Measurements from ENCODE around the gene DDX4. TPM values are rescaled to one million over a fixed set of nuclear protein-coding genes. Genes with fewer than 3 reads are reported as not detected.

Gene DDX4
- total and polyA plus RNA-seq, 9 of the 15 experiments (the other 6 are each of a cell fraction or from before 2014, with no cell fraction given) = not detected

DNA sequence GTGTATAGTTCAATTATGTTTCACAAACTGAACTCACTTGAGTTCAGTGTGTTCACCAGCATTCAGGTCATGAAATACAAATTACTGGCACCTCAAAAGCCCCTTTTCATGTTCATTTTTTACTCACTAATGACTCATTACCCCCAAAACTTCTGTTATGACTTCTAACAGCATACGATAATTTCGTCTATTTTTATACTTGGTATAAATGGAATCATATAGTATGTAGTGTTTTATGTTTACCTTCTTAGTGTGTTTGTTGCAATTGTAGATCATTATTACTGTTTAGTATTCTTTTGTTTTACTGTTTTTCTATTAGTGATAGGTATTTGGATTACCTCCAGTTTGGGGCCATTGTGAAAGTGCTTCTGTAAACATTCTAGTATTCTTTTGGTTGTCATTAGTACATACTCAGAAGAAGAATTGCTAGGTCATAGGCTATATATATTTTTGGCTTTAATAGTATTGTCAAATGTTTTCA, 33.4 kb downstream of the DDX4 start:
- Histone ChIP-seq H3K4me3 (no peak overlapping the region), H3K9me3 (replicated peaks; ENCODE audit: control insufficient read depth, insufficient read depth, low read depth, low read length) (no peaks in the 10 kb centered on the region), H4K20me1 (replicated peaks; ENCODE audit: control insufficient read depth, insufficient read depth, low read length) (no peaks in the 10 kb centered on the region), H2AFZ (ENCODE audit: low read depth, low read length) (no peak overlapping the region), H3K4me1 (replicated peaks in 1 of 2; ENCODE audit: control insufficient read depth in 2 of 2, insufficient read depth in 2 of 2, low read length in 2 of 2) (no peaks in the 10 kb centered on the region), H3K4me2 (ENCODE audit: insufficient read depth, low read length) (no peak overlapping the region), H3K27me3 (ENCODE audit: control insufficient read depth in 2 of 2, insufficient read depth in 2 of 2, low read length in 2 of 2) (peaks cover 5 to 9% of the 10 kb centered on the region in 2 experiments; a peak in 3 of 5 replicates), H3K79me2 (ENCODE audit: control insufficient read depth, insufficient read depth, low read length) (no peaks in the 10 kb centered on the region), H3K36me3 (ENCODE audit: control insufficient read depth, insufficient read depth, low read length) (no peaks in the 10 kb centered on the region), H3K9ac (ENCODE audit: insufficient read depth in 1 of 2, low read depth in 2 of 2, low read length in 2 of 2) (no peak overlapping the region), H3K9me1 (ENCODE audit: control insufficient read depth, insufficient read depth, low read length) (no peaks in the 10 kb centered on the region), H3K27ac (ENCODE audit: extremely low read depth, low read depth, low read length) (no peak overlapping the region)
- POLR2A ChIA-PET = no interaction called here
- intact Hi-C loops (cut with micrococcal nuclease) = no loop called here
- ATAC-seq = no peak
- DNase-seq (ENCODE audit: extremely low read depth in 1 of 4, low spot score in 3 of 4) = no peak
- FAIRE-seq = no peak
- 0% methylated on average over 2 of the region's 2 CpGs for WGBS (ENCODE audit: insufficient coverage, low coverage, missing lambda C conversion rate)
- CTCF ChIA-PET (ENCODE audit: low intra/inter-chr PET ratio) = no interaction called here
- no TSS peak for BruUV-seq (replicated peaks)
- in situ Hi-C loops (cut with MboI) = no loop called here
- TF ChIP-seq MAFG (tag; conservative IDR thresholded peaks at IDR 0.05) (no peak), ZFPM2 (CRISPR knock-in tag; IDR thresholded peaks at IDR 0.05) (no peak), ZNF707 (CRISPR knock-in tag; conservative IDR thresholded peaks at IDR 0.05) (no peak), ZNF143 (CRISPR knock-in tag; IDR thresholded peaks at IDR 0.05) (no peak), MEF2D (tag; conservative IDR thresholded peaks at IDR 0.05; ENCODE audit: low read depth) (no peak), ATF7 (IDR thresholded peaks at IDR 0.05) (no peak), ZNF24 (IDR thresholded peaks at IDR 0.05) (no peak), ZNF253 (CRISPR knock-in tag; conservative IDR thresholded peaks at IDR 0.05) (no peak), STAT5B (CRISPR knock-in tag; IDR thresholded peaks at IDR 0.05) (no peak), PPARD (CRISPR knock-in tag; IDR thresholded peaks at IDR 0.05) (no peak), CHD2 (IDR thresholded peaks at IDR 0.05; ENCODE audit: low read depth, low read length) (no peak), CREM (IDR thresholded peaks at IDR 0.05; ENCODE audit: low read depth) (no peak), KLF16 (IDR thresholded peaks at IDR 0.05) (no peak), FOXA3 (CRISPR knock-in tag; conservative IDR thresholded peaks at IDR 0.05 in 1 of 2, IDR thresholded peaks at IDR 0.05 in 1 of 2) (no peak)
- TF ChIP-seq, protein P1, sequence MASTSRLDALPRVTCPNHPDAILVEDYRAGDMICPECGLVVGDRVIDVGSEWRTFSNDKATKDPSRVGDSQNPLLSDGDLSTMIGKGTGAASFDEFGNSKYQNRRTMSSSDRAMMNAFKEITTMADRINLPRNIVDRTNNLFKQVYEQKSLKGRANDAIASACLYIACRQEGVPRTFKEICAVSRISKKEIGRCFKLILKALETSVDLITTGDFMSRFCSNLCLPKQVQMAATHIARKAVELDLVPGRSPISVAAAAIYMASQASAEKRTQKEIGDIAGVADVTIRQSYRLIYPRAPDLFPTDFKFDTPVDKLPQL (IDR thresholded peaks at IDR 0.05; ENCODE audit: extremely low read depth, insufficient read length) = no peak
- TF ChIP-seq, protein P2, sequence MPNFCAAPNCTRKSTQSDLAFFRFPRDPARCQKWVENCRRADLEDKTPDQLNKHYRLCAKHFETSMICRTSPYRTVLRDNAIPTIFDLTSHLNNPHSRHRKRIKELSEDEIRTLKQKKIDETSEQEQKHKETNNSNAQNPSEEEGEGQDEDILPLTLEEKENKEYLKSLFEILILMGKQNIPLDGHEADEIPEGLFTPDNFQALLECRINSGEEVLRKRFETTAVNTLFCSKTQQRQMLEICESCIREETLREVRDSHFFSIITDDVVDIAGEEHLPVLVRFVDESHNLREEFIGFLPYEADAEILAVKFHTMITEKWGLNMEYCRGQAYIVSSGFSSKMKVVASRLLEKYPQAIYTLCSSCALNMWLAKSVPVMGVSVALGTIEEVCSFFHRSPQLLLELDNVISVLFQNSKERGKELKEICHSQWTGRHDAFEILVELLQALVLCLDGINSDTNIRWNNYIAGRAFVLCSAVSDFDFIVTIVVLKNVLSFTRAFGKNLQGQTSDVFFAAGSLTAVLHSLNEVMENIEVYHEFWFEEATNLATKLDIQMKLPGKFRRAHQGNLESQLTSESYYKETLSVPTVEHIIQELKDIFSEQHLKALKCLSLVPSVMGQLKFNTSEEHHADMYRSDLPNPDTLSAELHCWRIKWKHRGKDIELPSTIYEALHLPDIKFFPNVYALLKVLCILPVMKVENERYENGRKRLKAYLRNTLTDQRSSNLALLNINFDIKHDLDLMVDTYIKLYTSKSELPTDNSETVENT (CRISPR knock-in tag; IDR thresholded peaks at IDR 0.05) = no peak
- TF ChIP-seq, protein P3, sequence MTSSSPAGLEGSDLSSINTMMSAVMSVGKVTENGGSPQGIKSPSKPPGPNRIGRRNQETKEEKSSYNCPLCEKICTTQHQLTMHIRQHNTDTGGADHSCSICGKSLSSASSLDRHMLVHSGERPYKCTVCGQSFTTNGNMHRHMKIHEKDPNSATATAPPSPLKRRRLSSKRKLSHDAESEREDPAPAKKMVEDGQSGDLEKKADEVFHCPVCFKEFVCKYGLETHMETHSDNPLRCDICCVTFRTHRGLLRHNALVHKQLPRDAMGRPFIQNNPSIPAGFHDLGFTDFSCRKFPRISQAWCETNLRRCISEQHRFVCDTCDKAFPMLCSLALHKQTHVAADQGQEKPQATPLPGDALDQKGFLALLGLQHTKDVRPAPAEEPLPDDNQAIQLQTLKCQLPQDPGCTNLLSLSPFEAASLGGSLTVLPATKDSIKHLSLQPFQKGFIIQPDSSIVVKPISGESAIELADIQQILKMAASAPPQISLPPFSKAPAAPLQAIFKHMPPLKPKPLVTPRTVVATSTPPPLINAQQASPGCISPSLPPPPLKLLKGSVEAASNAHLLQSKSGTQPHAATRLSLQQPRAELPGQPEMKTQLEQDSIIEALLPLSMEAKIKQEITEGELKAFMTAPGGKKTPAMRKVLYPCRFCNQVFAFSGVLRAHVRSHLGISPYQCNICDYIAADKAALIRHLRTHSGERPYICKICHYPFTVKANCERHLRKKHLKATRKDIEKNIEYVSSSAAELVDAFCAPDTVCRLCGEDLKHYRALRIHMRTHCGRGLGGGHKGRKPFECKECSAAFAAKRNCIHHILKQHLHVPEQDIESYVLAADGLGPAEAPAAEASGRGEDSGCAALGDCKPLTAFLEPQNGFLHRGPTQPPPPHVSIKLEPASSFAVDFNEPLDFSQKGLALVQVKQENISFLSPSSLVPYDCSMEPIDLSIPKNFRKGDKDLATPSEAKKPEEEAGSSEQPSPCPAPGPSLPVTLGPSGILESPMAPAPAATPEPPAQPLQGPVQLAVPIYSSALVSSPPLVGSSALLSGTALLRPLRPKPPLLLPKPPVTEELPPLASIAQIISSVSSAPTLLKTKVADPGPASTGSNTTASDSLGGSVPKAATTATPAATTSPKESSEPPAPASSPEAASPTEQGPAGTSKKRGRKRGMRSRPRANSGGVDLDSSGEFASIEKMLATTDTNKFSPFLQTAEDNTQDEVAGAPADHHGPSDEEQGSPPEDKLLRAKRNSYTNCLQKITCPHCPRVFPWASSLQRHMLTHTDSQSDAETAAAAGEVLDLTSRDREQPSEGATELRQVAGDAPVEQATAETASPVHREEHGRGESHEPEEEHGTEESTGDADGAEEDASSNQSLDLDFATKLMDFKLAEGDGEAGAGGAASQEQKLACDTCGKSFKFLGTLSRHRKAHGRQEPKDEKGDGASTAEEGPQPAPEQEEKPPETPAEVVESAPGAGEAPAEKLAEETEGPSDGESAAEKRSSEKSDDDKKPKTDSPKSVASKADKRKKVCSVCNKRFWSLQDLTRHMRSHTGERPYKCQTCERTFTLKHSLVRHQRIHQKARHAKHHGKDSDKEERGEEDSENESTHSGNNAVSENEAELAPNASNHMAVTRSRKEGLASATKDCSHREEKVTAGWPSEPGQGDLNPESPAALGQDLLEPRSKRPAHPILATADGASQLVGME (CRISPR knock-in tag; IDR thresholded peaks at IDR 0.05) = no peak
